HT1080 (cell line): Measurements from ENCODE around the gene ANKRD44. TPM values are rescaled to one million over a fixed set of nuclear protein-coding genes. Genes with fewer than 3 reads are reported as not detected.
"Not testable (repeated sequence)": the region's sequence is repeated elsewhere in the genome, so short reads cannot be mapped to it uniquely, and the experiment has no call there.

Experiments
- DNase-seq: peaks from one replicate; pipeline ENCODE4 v3.0.0-alpha.2; 2015; ENCODE audit warnings: low read depth
- total RNA-seq: library from RNA; depleted of rRNA; stranded (reverse); fragments of >200 nt; shearing (Covaris generic); gene quantifications from 2 replicates; pipeline ENCODE4 v1.2.3, GENCODE V29; 2014

Gene ANKRD44
- total RNA-seq, 1 experiment from 2014 or later: 16.0 TPM

- no peak for DNase-seq
These were observed 70.0 kb downstream of the ANKRD44 start for GRCh38 chr2:197240421-197241041.

GRCh38 chr2:197240018-197240417, 70.6 kb downstream of the ANKRD44 start:
- not testable (repeated sequence) for DNase-seq

GRCh38 chr2:197239434-197239833, 71.1 kb downstream of the ANKRD44 start:
- DNase-seq: no peak

GRCh38 chr2:197238043-197238365, 72.6 kb downstream of the ANKRD44 start:
- DNase-seq: no peak

- no peak for DNase-seq
These were observed 73.1 kb downstream of the ANKRD44 start for GRCh38 chr2:197237291-197238042.

GRCh38 chr2:197236816-197237215, 73.8 kb downstream of the ANKRD44 start:
- no peak for DNase-seq

- DNase-seq: no peak
These were observed 74.4 kb downstream of the ANKRD44 start for GRCh38 chr2:197236159-197236558.

GRCh38 chr2:197235711-197236110, 74.9 kb downstream of the ANKRD44 start:
- no peak for DNase-seq

- no peak for DNase-seq
These were observed 75.8 kb downstream of the ANKRD44 start for GRCh38 chr2:197234671-197235191.

GRCh38 chr2:197233473-197233872, 77.1 kb downstream of the ANKRD44 start:
- DNase-seq: no peak

- no peak for DNase-seq
These were observed 78.6 kb downstream of the ANKRD44 start for GRCh38 chr2:197232010-197232409.

GRCh38 chr2:197229509-197230443, 80.8 kb downstream of the ANKRD44 start:
- DNase-seq: peak; percentile 88

GRCh38 chr2:197223451-197223850, 87.1 kb downstream of the ANKRD44 start:
- no peak for DNase-seq

GRCh38 chr2:197219636-197220035, 90.9 kb downstream of the ANKRD44 start:
- no peak for DNase-seq

GRCh38 chr2:197217541-197217940, 93.0 kb downstream of the ANKRD44 start:
- DNase-seq: no peak

- DNase-seq: peak; percentile 13
These were observed 94.1 kb downstream of the ANKRD44 start for GRCh38 chr2:197216361-197216979.

GRCh38 chr2:197215748-197216360, 94.7 kb downstream of the ANKRD44 start:
- peak; percentile 46 for DNase-seq

- DNase-seq: no peak
These were observed 98.0 kb downstream of the ANKRD44 start for GRCh38 chr2:197212344-197213262.

- DNase-seq: no peak
These were observed 98.7 kb downstream of the ANKRD44 start for GRCh38 chr2:197211881-197212342.

GRCh38 chr2:197210430-197210829, 100.2 kb downstream of the ANKRD44 start:
- no peak for DNase-seq
